ENCODE results near the gene FOSL2.

Gene FOSL2

GRCh38 chr2:28392297-28393113, at the start of gene FOSL2:
TSS of gene FOSL2 (plus strand) at chr2:28392858. CDS start at chr2:28393721, 863 bp downstream.
- Mint-ChIP-seq H3K27ac (peak within 1 kb of the TSS; percentile 100), H3K36me3 (no peaks in the 10 kb centered on the region), H3K27me3 (no peaks in the 10 kb centered on the region), H3K4me3 (peak within 1 kb of the TSS; percentile 84), H3K9me3 (ENCODE audit: low read depth) (no peaks in the 10 kb centered on the region), H3K4me1 (ENCODE audit: low read depth) (peaks cover 28% of the 10 kb centered on the region)

GRCh38 chr2:28343184-28343942, 49.3 kb upstream of the FOSL2 start:
- no peak overlapping the region for H3K4me3 Mint-ChIP-seq
- no peaks in the 10 kb centered on the region for H3K27me3 Mint-ChIP-seq
- no peaks in the 10 kb centered on the region for H3K9me3 Mint-ChIP-seq (ENCODE audit: low read depth)
- H3K4me1 Mint-ChIP-seq (ENCODE audit: low read depth) = peaks cover 14% of the 10 kb centered on the region
- no peak overlapping the region for H3K27ac Mint-ChIP-seq
- no peaks in the 10 kb centered on the region for H3K36me3 Mint-ChIP-seq

- H3K27me3 Mint-ChIP-seq = no peaks in the 10 kb centered on the region
- peaks cover 22% of the 10 kb centered on the region for H3K4me1 Mint-ChIP-seq (ENCODE audit: low read depth)
- H3K36me3 Mint-ChIP-seq = no peaks in the 10 kb centered on the region
- no peak overlapping the region for H3K27ac Mint-ChIP-seq
- no peak overlapping the region for H3K4me3 Mint-ChIP-seq
- no peaks in the 10 kb centered on the region for H3K9me3 Mint-ChIP-seq (ENCODE audit: low read depth)
Measured at GRCh38 chr2:28343971-28344715, 48.5 kb upstream of the FOSL2 start.

GRCh38 chr2:28344756-28345373, 47.8 kb upstream of the FOSL2 start:
- H3K9me3 Mint-ChIP-seq (ENCODE audit: low read depth) = no peaks in the 10 kb centered on the region
- H3K4me1 Mint-ChIP-seq (ENCODE audit: low read depth) = peaks cover 24% of the 10 kb centered on the region
- H3K4me3 Mint-ChIP-seq = no peak overlapping the region
- no peak overlapping the region for H3K27ac Mint-ChIP-seq
- H3K36me3 Mint-ChIP-seq = no peaks in the 10 kb centered on the region
- H3K27me3 Mint-ChIP-seq = no peaks in the 10 kb centered on the region

- Mint-ChIP-seq H3K27me3 (no peaks in the 10 kb centered on the region), H3K9me3 (ENCODE audit: low read depth) (no peaks in the 10 kb centered on the region), H3K4me1 (ENCODE audit: low read depth) (peaks cover 24% of the 10 kb centered on the region), H3K4me3 (no peak overlapping the region), H3K27ac (no peak overlapping the region), H3K36me3 (no peaks in the 10 kb centered on the region)
Measured at GRCh38 chr2:28345619-28346018, 47.0 kb upstream of the FOSL2 start.

DNA sequence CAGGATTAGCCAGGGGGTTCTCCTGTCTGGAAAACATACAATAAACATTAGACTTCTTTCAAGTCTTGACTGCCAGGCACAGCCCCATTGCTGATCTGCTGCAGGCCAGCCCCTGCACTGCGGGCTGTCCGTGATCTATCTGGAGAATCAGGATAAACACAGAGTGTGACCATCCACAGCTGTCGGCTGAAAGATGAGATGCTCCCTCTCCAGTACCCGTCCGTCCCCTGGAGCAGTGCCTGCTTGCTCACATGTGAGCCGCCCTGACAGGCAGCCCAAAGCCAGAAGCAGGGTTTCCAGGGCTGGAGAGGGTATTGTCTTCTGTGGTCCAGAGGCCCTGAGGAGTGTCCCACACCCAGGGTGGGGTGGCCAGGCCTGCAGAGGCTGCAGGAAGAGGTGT, 46.1 kb upstream of the FOSL2 start:
- H3K27ac Mint-ChIP-seq = no peak overlapping the region

DNA sequence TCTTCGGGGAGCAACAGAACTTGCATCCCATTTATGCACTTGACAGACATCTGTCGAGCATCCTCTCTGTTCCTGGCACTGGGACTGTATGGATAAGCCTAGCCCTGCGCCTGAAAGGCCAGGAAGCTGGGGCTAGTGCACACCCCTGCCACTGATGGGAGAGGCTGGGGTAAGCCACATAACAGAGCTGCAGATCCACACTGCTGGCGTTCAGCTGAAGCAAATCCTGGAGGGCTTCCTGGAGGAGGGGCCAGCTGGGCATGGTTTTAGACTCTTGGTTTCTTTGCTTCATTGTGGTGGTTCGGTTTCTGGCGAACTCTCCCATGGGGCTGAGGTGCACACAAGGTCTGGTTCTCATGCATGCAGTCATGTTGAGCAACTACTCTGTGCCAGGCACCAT, 45.5 kb upstream of the FOSL2 start:
- Mint-ChIP-seq H3K4me3 (peak overlapping the region; percentile 53), H3K4me1 (ENCODE audit: low read depth) (peaks cover 25% of the 10 kb centered on the region), H3K36me3 (no peaks in the 10 kb centered on the region), H3K9me3 (ENCODE audit: low read depth) (no peaks in the 10 kb centered on the region), H3K27ac (peak overlapping the region; percentile 54), H3K27me3 (no peaks in the 10 kb centered on the region)

More for the DNA sequence above, 46.1 kb upstream of the FOSL2 start:
- H3K9me3 Mint-ChIP-seq (ENCODE audit: low read depth) = no peaks in the 10 kb centered on the region
- no peaks in the 10 kb centered on the region for H3K36me3 Mint-ChIP-seq
- no peak overlapping the region for H3K4me3 Mint-ChIP-seq
- H3K27me3 Mint-ChIP-seq = no peaks in the 10 kb centered on the region
- H3K4me1 Mint-ChIP-seq (ENCODE audit: low read depth) = peaks cover 25% of the 10 kb centered on the region

GRCh38 chr2:28347596-28347995, 45.1 kb upstream of the FOSL2 start:
- peaks cover 25% of the 10 kb centered on the region for H3K4me1 Mint-ChIP-seq (ENCODE audit: low read depth)
- H3K4me3 Mint-ChIP-seq = peak overlapping the region; percentile 53
- no peaks in the 10 kb centered on the region for H3K27me3 Mint-ChIP-seq
- H3K27ac Mint-ChIP-seq = peak overlapping the region; percentile 54
- H3K36me3 Mint-ChIP-seq = no peaks in the 10 kb centered on the region
- no peaks in the 10 kb centered on the region for H3K9me3 Mint-ChIP-seq (ENCODE audit: low read depth)

GRCh38 chr2:28348149-28348567, 44.5 kb upstream of the FOSL2 start:
- Mint-ChIP-seq H3K27ac (no peak overlapping the region), H3K27me3 (no peaks in the 10 kb centered on the region), H3K36me3 (no peaks in the 10 kb centered on the region), H3K4me1 (ENCODE audit: low read depth) (peaks cover 25% of the 10 kb centered on the region), H3K9me3 (ENCODE audit: low read depth) (no peaks in the 10 kb centered on the region), H3K4me3 (no peak overlapping the region)

DNA sequence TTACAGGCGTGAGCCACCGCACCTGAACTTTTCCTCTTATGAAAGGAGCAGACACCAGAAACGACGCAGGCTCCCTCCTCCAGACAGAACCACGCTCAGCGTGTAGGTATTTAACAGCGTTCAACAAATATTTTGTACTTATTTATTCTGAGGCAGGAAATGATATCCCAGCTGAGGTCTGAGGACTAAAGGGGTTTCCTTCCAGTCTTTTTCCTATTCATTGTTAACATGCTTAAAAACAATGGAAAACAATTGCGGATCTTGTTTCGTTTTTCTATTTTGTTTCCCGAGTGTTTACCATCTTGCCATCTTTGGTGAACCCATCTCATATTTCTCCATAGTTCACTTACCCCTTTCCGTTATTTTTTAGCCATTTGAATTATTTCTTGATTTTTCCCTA, 43.7 kb upstream of the FOSL2 start:
- no peaks in the 10 kb centered on the region for H3K36me3 Mint-ChIP-seq
- H3K27me3 Mint-ChIP-seq = no peaks in the 10 kb centered on the region
- no peak overlapping the region for H3K4me3 Mint-ChIP-seq
- H3K4me1 Mint-ChIP-seq (ENCODE audit: low read depth) = peaks cover 25% of the 10 kb centered on the region
- H3K9me3 Mint-ChIP-seq (ENCODE audit: low read depth) = no peaks in the 10 kb centered on the region
- no peak overlapping the region for H3K27ac Mint-ChIP-seq

DNA sequence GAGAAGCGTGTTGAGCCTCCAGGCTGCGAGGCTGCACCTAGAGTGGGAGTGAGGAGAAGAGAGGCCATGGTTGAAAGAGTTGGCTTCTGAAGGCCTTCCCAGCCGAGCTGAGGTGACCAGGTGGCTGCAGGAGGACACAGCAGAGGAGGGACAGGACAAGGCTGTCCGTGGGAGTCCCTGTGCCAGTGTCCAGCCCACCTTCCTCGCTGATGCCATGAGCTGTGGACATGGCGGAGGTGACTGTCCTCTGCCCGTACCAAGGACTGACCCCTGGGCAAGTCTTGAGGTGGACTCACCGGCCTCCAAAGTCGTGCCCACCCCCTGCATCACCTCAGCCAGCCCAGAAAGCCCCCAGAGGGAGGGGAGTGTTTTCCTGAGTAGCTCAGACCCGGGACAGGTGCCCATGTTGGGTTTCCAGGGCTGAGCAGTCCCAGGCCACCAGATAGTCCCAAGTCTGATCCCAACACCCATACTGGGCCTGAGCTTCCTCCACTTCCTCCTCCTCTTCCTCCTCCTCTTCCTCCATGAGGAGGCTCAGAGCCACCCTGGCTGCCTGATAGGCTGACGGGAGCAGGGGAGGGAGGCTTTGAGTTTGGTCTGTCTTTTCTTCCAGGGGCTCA, 43.0 kb upstream of the FOSL2 start:
- H3K27ac Mint-ChIP-seq = no peak overlapping the region
- no peaks in the 10 kb centered on the region for H3K9me3 Mint-ChIP-seq (ENCODE audit: low read depth)
- no peaks in the 10 kb centered on the region for H3K27me3 Mint-ChIP-seq
- H3K4me1 Mint-ChIP-seq (ENCODE audit: low read depth) = peaks cover 25% of the 10 kb centered on the region
- H3K36me3 Mint-ChIP-seq = no peaks in the 10 kb centered on the region
- no peak overlapping the region for H3K4me3 Mint-ChIP-seq

DNA sequence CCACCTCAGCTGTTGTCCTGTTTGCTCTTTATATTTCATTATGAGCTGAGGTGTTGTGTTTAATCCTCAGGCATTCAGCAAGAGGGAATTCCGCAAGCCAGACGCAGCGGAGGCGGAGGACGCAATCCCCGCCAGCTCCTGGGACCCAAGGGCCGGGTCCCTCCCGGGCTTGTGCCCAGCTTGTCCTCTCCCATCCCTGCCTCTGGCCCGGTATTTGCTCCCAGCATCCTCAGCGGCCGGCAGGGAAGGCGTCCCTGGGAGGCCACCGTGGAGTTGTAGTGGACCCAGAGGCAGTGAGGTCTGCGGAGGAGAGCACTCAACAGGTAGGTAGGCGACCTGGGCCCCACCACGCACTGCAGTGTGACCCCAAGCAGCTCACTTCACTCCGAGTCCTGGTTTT, 42.5 kb upstream of the FOSL2 start:
- H3K9me3 Mint-ChIP-seq (ENCODE audit: low read depth) = no peaks in the 10 kb centered on the region
- no peak overlapping the region for H3K4me3 Mint-ChIP-seq
- no peak overlapping the region for H3K27ac Mint-ChIP-seq
- H3K36me3 Mint-ChIP-seq = no peaks in the 10 kb centered on the region
- H3K27me3 Mint-ChIP-seq = no peaks in the 10 kb centered on the region
- peaks cover 25% of the 10 kb centered on the region for H3K4me1 Mint-ChIP-seq (ENCODE audit: low read depth)

DNA sequence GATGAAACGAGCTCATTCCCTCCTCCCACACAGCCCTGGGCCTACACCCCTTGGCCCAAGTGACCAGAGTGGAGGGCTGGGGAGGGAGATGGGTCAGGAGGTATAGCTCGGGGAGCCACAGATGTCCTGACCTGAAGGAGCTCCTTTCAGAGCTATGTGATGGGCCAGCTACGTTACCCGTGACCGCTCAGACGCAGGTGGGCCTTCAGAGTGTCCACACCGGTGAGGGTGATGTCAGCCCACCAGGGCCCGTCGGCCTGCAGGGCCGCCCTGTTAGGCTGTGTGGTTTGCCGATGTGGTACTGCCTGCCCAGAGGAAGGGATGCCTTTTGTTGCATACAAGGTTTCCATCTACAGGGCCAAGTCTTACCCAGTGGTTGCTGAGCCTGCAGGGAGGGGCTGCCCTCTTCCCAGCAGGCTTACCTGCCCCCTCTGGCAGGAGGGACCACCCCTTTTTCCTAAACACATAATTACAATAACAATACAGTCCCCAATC, 41.8 kb upstream of the FOSL2 start:
- Mint-ChIP-seq H3K27me3 (no peaks in the 10 kb centered on the region), H3K27ac (no peak overlapping the region), H3K9me3 (ENCODE audit: low read depth) (no peaks in the 10 kb centered on the region), H3K4me3 (no peak overlapping the region), H3K36me3 (no peaks in the 10 kb centered on the region), H3K4me1 (ENCODE audit: low read depth) (peaks cover 25% of the 10 kb centered on the region)

DNA sequence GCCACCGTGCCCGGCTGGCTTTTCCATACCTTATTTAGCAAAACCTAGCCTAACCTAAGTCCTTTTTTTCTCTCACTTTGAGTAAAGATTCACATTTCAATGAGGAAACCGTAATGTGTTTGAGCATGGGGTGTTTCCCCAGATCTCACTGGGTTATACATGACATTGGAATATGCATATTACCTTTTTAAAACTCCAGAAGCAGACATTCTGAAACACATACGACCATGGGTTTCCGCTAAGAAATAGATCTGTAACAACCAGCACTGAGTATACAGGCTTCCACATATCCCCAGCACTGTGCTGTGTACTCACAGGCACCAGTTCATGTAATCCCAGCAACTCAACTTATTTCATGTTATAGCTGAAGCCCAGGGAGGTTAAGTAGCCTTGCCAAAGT, 41.0 kb upstream of the FOSL2 start:
- H3K27ac Mint-ChIP-seq = no peak overlapping the region
- H3K4me3 Mint-ChIP-seq = no peak overlapping the region
- no peaks in the 10 kb centered on the region for H3K27me3 Mint-ChIP-seq
- H3K4me1 Mint-ChIP-seq (ENCODE audit: low read depth) = peaks cover 25% of the 10 kb centered on the region
- no peaks in the 10 kb centered on the region for H3K36me3 Mint-ChIP-seq
- H3K9me3 Mint-ChIP-seq (ENCODE audit: low read depth) = no peaks in the 10 kb centered on the region
